GM19240 (cell line): ENCODE results near the gene COMMD8.
"Not testable (repeated sequence)": the region's sequence is repeated elsewhere in the genome, so short reads cannot be mapped to it uniquely, and the experiment has no call there.

Source experiments
- DNase-seq: peaks from one replicate; pipeline ENCODE4 v3.0.0; 2011; ENCODE audit warnings: low spot score; ENCODE audit not compliant: insufficient read length

COMMD8 gene

GRCh38 chr4:47463235-47463956 is at the start of gene COMMD8:
Gene COMMD8, minus strand, starts transcription at chr4:47463702. Its CDS starts 51 bp downstream, at chr4:47463651.
- peak; percentile 78 for DNase-seq

GRCh38 chr4:47510506-47511143 is 47.1 kb upstream of the COMMD8 start:
- peak; percentile 28 for DNase-seq

- no peak for DNase-seq
These were observed 42.2 kb upstream of the COMMD8 start for GRCh38 chr4:47505666-47506065.

GRCh38 chr4:47505147-47505546 is 41.6 kb upstream of the COMMD8 start:
- DNase-seq, result no peak

GRCh38 chr4:47500776-47501175 is 37.3 kb upstream of the COMMD8 start:
- no peak for DNase-seq

- DNase-seq, result no peak
These were observed 36.2 kb upstream of the COMMD8 start for GRCh38 chr4:47499700-47500099.

- DNase-seq, result no peak
These were observed 35.4 kb upstream of the COMMD8 start for GRCh38 chr4:47498899-47499298.

- no peak for DNase-seq
These were observed 30.6 kb upstream of the COMMD8 start for GRCh38 chr4:47494124-47494430.

- DNase-seq, result no peak
These were observed 30.0 kb upstream of the COMMD8 start for GRCh38 chr4:47493238-47494123.

- DNase-seq, result no peak
These were observed 27.0 kb upstream of the COMMD8 start for GRCh38 chr4:47490550-47490949.

GRCh38 chr4:47488706-47489105 is 25.2 kb upstream of the COMMD8 start:
- DNase-seq, result no peak

- DNase-seq, result not testable (repeated sequence)
These were observed 23.2 kb upstream of the COMMD8 start for GRCh38 chr4:47486727-47487126.

GRCh38 chr4:47486231-47486673 is 22.8 kb upstream of the COMMD8 start:
- no peak for DNase-seq

GRCh38 chr4:47485768-47486167 is 22.3 kb upstream of the COMMD8 start:
- no peak for DNase-seq

GRCh38 chr4:47485047-47485692 is 21.7 kb upstream of the COMMD8 start, which contains the start of gene ATP10D:
Gene ATP10D, plus strand, starts transcription at chr4:47485275. Its CDS starts 27,266 bp downstream, at chr4:47512541.
- peak; percentile 36 for DNase-seq

- no peak for DNase-seq
These were observed 20.7 kb upstream of the COMMD8 start for GRCh38 chr4:47484168-47484567.

- no peak for DNase-seq
These were observed 20.2 kb upstream of the COMMD8 start for GRCh38 chr4:47483745-47484144.

- DNase-seq, result no peak
These were observed 18.8 kb upstream of the COMMD8 start for GRCh38 chr4:47482326-47482725.

GRCh38 chr4:47478804-47479203 is 15.3 kb upstream of the COMMD8 start:
- DNase-seq, result no peak

GRCh38 chr4:47475411-47475810 is 11.9 kb upstream of the COMMD8 start:
- no peak for DNase-seq

- DNase-seq, result no peak
These were observed 11.3 kb upstream of the COMMD8 start for GRCh38 chr4:47474799-47475198.
